Measurements from ENCODE around the gene H1-8. TPM values are rescaled to one million over a fixed set of nuclear protein-coding genes. Genes with fewer than 3 reads are reported as not detected.

H1-8 gene
- total and polyA plus RNA-seq, 2 experiments from 2014 or later = not detected

GRCh38 chr3:129582799-129583198 lies 39.8 kb downstream of the H1-8 start:
- no peak overlapping the region for H2AFZ ChIP-seq

GRCh38 chr3:129583289-129583688 lies 40.3 kb downstream of the H1-8 start:
- Histone ChIP-seq H4K20me1 (ENCODE audit: insufficient read depth, poor library complexity, severe bottlenecking) (no peaks in the 10 kb centered on the region), H2AFZ (no peak overlapping the region), H3K9me3 (ENCODE audit: low read depth) (no peaks in the 10 kb centered on the region), H3K4me3 (no peak overlapping the region), H3K9me2 (replicated peaks; ENCODE audit: insufficient read depth) (no peaks in the 10 kb centered on the region), H3K79me2 (no peaks in the 10 kb centered on the region), H3K36me3 (replicated peaks; ENCODE audit: insufficient read depth, low read depth) (no peaks in the 10 kb centered on the region), H3K27ac (no peak overlapping the region), H3K4me1 (ENCODE audit: insufficient read depth) (no peaks in the 10 kb centered on the region), H3K27me3 (no peaks in the 10 kb centered on the region), H3K4me2 (no peak overlapping the region)
- DNase-seq (ENCODE audit: low spot score) = no peak
- 95% methylated on average over 9 of the region's 9 CpGs for WGBS (ENCODE audit: low lambda C conversion rate, missing lambda C conversion rate)
- no peak for TF ChIP-seq EZH2phosphoT487 (IDR thresholded peaks at IDR 0.05; ENCODE audit: low read depth, severe bottlenecking, unreplicated experiment)
- TF ChIP-seq EZH2 (IDR thresholded peaks at IDR 0.05; ENCODE audit: borderline replicate concordance) = no peak
- TF ChIP-seq CTCF (IDR thresholded peaks at IDR 0.05; ENCODE audit: poor library complexity) = no peak

More at GRCh38 chr3:129582799-129583198, 39.8 kb downstream of the H1-8 start:
- H3K27me3 ChIP-seq = no peaks in the 10 kb centered on the region
- H3K27ac ChIP-seq = no peak overlapping the region
- TF ChIP-seq EZH2phosphoT487 (IDR thresholded peaks at IDR 0.05; ENCODE audit: low read depth, severe bottlenecking, unreplicated experiment) (no peak), CTCF (IDR thresholded peaks at IDR 0.05; ENCODE audit: poor library complexity) (no peak), EZH2 (IDR thresholded peaks at IDR 0.05; ENCODE audit: borderline replicate concordance) (no peak)
- no peaks in the 10 kb centered on the region for H3K9me3 ChIP-seq (ENCODE audit: low read depth)
- no peaks in the 10 kb centered on the region for H3K4me1 ChIP-seq (ENCODE audit: insufficient read depth)
- no peaks in the 10 kb centered on the region for H3K79me2 ChIP-seq
- no peaks in the 10 kb centered on the region for H3K9me2 ChIP-seq (replicated peaks; ENCODE audit: insufficient read depth)
- no peaks in the 10 kb centered on the region for H4K20me1 ChIP-seq (ENCODE audit: insufficient read depth, poor library complexity, severe bottlenecking)
- WGBS (ENCODE audit: low lambda C conversion rate, missing lambda C conversion rate) = 90% methylated on average over 5 of the region's 5 CpGs
- DNase-seq (ENCODE audit: low spot score) = no peak
- no peaks in the 10 kb centered on the region for H3K36me3 ChIP-seq (replicated peaks; ENCODE audit: insufficient read depth, low read depth)
- no peak overlapping the region for H3K4me3 ChIP-seq
- no peak overlapping the region for H3K4me2 ChIP-seq

- no peak for DNase-seq (ENCODE audit: low spot score)
- no peak for TF ChIP-seq EZH2phosphoT487 (IDR thresholded peaks at IDR 0.05; ENCODE audit: low read depth, severe bottlenecking, unreplicated experiment)
- no peak for TF ChIP-seq EZH2 (IDR thresholded peaks at IDR 0.05; ENCODE audit: borderline replicate concordance)
- no peak for TF ChIP-seq CTCF (IDR thresholded peaks at IDR 0.05; ENCODE audit: poor library complexity)
- Histone ChIP-seq H4K20me1 (ENCODE audit: insufficient read depth, poor library complexity, severe bottlenecking) (no peaks in the 10 kb centered on the region), H3K9me2 (replicated peaks; ENCODE audit: insufficient read depth) (no peaks in the 10 kb centered on the region), H3K27ac (no peak overlapping the region), H3K9me3 (ENCODE audit: low read depth) (no peaks in the 10 kb centered on the region), H3K4me2 (no peak overlapping the region), H3K27me3 (no peaks in the 10 kb centered on the region), H3K4me1 (ENCODE audit: insufficient read depth) (no peaks in the 10 kb centered on the region), H3K4me3 (no peak overlapping the region), H2AFZ (no peak overlapping the region), H3K36me3 (replicated peaks; ENCODE audit: insufficient read depth, low read depth) (no peaks in the 10 kb centered on the region), H3K79me2 (no peaks in the 10 kb centered on the region)
- WGBS (ENCODE audit: low lambda C conversion rate, missing lambda C conversion rate) = 79% methylated on average over 3 of the region's 3 CpGs
These were observed 41.7 kb downstream of the H1-8 start for GRCh38 chr3:129584631-129585030.

Measured in hepatocyte (in vitro differentiated cells).